NT2/D1 (cell line): ENCODE measurements around the gene MLH3.

Experiments used
- DNase-seq: peaks from one replicate; pipeline ENCODE4 v3.0.0-alpha.2; 2011; ENCODE audit warnings: low read depth, low spot score
- H3K27me3 ChIP-seq: 2 replicates; pipeline ENCODE4 v1.6.0; 2011; ENCODE audit warnings: mild to moderate bottlenecking; ENCODE audit not compliant: insufficient read length, insufficient read depth
- H3K36me3 ChIP-seq: 2 replicates; pipeline ENCODE4 v1.6.1; 2011; ENCODE audit warnings: mild to moderate bottlenecking, low read length, mixed read lengths; ENCODE audit not compliant: insufficient read depth, insufficient read length
- H3K4me1 ChIP-seq: 2 replicates; pipeline ENCODE4 v1.5.1; 2011; ENCODE audit not compliant: insufficient read depth, insufficient read length
- H3K4me3 ChIP-seq: 2 replicates; pipeline ENCODE4 v1.5.1; 2011; ENCODE audit warnings: low read depth; ENCODE audit not compliant: insufficient read length
- H3K9ac ChIP-seq: 2 replicates; pipeline ENCODE4 v1.6.0; 2011; ENCODE audit warnings: low read depth; ENCODE audit not compliant: insufficient read length
- H3K9me3 ChIP-seq: 2 replicates; pipeline ENCODE4 v1.5.1; 2011; ENCODE audit warnings: mild to moderate bottlenecking, low read length; ENCODE audit not compliant: insufficient read depth
- SUZ12 ChIP-seq: IDR thresholded peaks from 2 replicates; pipeline ENCODE4 v1.6.1; 2011; ENCODE audit not compliant: insufficient read length, insufficient read depth; ENCODE audit errors: extremely low read depth
- YY1 ChIP-seq: IDR thresholded peaks from 2 replicates; pipeline ENCODE4 v1.6.1; 2011; ENCODE audit not compliant: insufficient read length, insufficient read depth
- ZNF274 ChIP-seq: IDR thresholded peaks from 2 replicates; pipeline ENCODE4 v1.6.1; 2011; ENCODE audit warnings: mild to moderate bottlenecking, low read depth, low read length

The MLH3 gene

GRCh38 chr14:74979442-74980397, 71.5 kb downstream of the MLH3 start:
- H3K27me3 ChIP-seq = peaks cover 16% of the 10 kb centered on the region
- H3K4me1 ChIP-seq = peaks cover 27% of the 10 kb centered on the region
- no peak for DNase-seq
- H3K36me3 ChIP-seq = no peaks in the 10 kb centered on the region
- no peak overlapping the region for H3K4me3 ChIP-seq
- peak overlapping the region; percentile 21 for H3K9ac ChIP-seq
- H3K9me3 ChIP-seq = no peaks in the 10 kb centered on the region
- TF ChIP-seq YY1 = no peak
- TF ChIP-seq SUZ12 = no peak
- TF ChIP-seq ZNF274 = no peak

GRCh38 chr14:74979029-74979428, 72.2 kb downstream of the MLH3 start:
- Histone ChIP-seq H3K27me3 (peaks cover 16% of the 10 kb centered on the region), H3K9me3 (no peaks in the 10 kb centered on the region), H3K4me1 (peaks cover 26% of the 10 kb centered on the region), H3K9ac (no peak overlapping the region), H3K36me3 (no peaks in the 10 kb centered on the region), H3K4me3 (no peak overlapping the region)
- DNase-seq = no peak
- no peak for TF ChIP-seq SUZ12
- no peak for TF ChIP-seq ZNF274
- no peak for TF ChIP-seq YY1

- Histone ChIP-seq H3K9ac (peak overlapping the region; percentile 56), H3K4me3 (no peak overlapping the region), H3K27me3 (peaks cover 16% of the 10 kb centered on the region), H3K4me1 (peaks cover 32% of the 10 kb centered on the region), H3K36me3 (no peaks in the 10 kb centered on the region), H3K9me3 (no peaks in the 10 kb centered on the region)
- no peak for TF ChIP-seq ZNF274
- no peak for TF ChIP-seq YY1
- no peak for TF ChIP-seq SUZ12
- no peak for DNase-seq
These were observed 72.8 kb downstream of the MLH3 start for GRCh38 chr14:74978416-74978947.

GRCh38 chr14:74977901-74978385, 73.3 kb downstream of the MLH3 start:
- TF ChIP-seq SUZ12 (no peak), YY1 (no peak), ZNF274 (no peak)
- Histone ChIP-seq H3K9me3 (no peaks in the 10 kb centered on the region), H3K4me1 (peaks cover 37% of the 10 kb centered on the region), H3K4me3 (no peak overlapping the region), H3K27me3 (peaks cover 16% of the 10 kb centered on the region), H3K9ac (peak overlapping the region; percentile 56), H3K36me3 (no peaks in the 10 kb centered on the region)
- DNase-seq = no peak

- Histone ChIP-seq H3K9ac (no peak overlapping the region), H3K27me3 (peaks cover 16% of the 10 kb centered on the region), H3K4me3 (no peak overlapping the region), H3K9me3 (no peaks in the 10 kb centered on the region), H3K36me3 (no peaks in the 10 kb centered on the region), H3K4me1 (peaks cover 37% of the 10 kb centered on the region)
- TF ChIP-seq ZNF274 = no peak
- TF ChIP-seq YY1 = no peak
- no peak for TF ChIP-seq SUZ12
- no peak for DNase-seq
These were observed 73.9 kb downstream of the MLH3 start for GRCh38 chr14:74977164-74977900.

- H3K9ac ChIP-seq = no peak overlapping the region
- H3K27me3 ChIP-seq = peaks cover 16% of the 10 kb centered on the region
- H3K36me3 ChIP-seq = no peaks in the 10 kb centered on the region
- no peaks in the 10 kb centered on the region for H3K9me3 ChIP-seq
- TF ChIP-seq ZNF274 = no peak
- TF ChIP-seq YY1 = no peak
- TF ChIP-seq SUZ12 = no peak
- no peak for DNase-seq
- no peak overlapping the region for H3K4me3 ChIP-seq
- H3K4me1 ChIP-seq = peaks cover 37% of the 10 kb centered on the region
These were observed 74.8 kb downstream of the MLH3 start for GRCh38 chr14:74976264-74977113.
